ENCODE data around the gene PAFAH1B2.
"Not testable (repeated sequence)": the region's sequence is repeated elsewhere in the genome, so short reads cannot be mapped to it uniquely, and the experiment has no call there.

The PAFAH1B2 gene

GRCh38 chr11:117137223-117138086 is 6.6 kb upstream of the PAFAH1B2 start:
- H3K27ac Mint-ChIP-seq; H3K4me3 Mint-ChIP-seq; ATAC-seq (replicated peaks); H3K4me1 Mint-ChIP-seq (ENCODE audit: low read depth in 2 of 2); H3K36me3 Mint-ChIP-seq (ENCODE audit: insufficient read depth); H3K9me3 Mint-ChIP-seq; DNase-seq: not testable (repeated sequence)
- H3K27me3 Mint-ChIP-seq: peaks cover 19 to 30% of the 10 kb centered on the region in 2 donors

- no peak for DNase-seq
- H3K4me1 Mint-ChIP-seq (ENCODE audit: low read depth in 2 of 2): peaks cover 34 to 41% of the 10 kb centered on the region in 2 donors
- peak; percentile 33 for ATAC-seq (replicated peaks)
- peak overlapping the region; percentile 93 to 99 for H3K4me3 Mint-ChIP-seq
- peaks cover 19 to 30% of the 10 kb centered on the region in 2 donors for H3K27me3 Mint-ChIP-seq
- H3K9me3 Mint-ChIP-seq: no peaks in the 10 kb centered on the region
- peaks cover 40% of the 10 kb centered on the region for H3K36me3 Mint-ChIP-seq (ENCODE audit: insufficient read depth)
- peak overlapping the region; percentile 91 to 97 for H3K27ac Mint-ChIP-seq
These were observed 697 bp upstream of the PAFAH1B2 start for GRCh38 chr11:117143390-117143789.

- Mint-ChIP-seq H3K27ac (peak overlapping the region; percentile 91 to 97), H3K4me3 (peak overlapping the region; percentile 93 to 99), H3K9me3 (no peaks in the 10 kb centered on the region), H3K4me1 (ENCODE audit: low read depth in 2 of 2) (peaks cover 36 to 46% of the 10 kb centered on the region in 2 donors), H3K36me3 (ENCODE audit: insufficient read depth) (peaks cover 53% of the 10 kb centered on the region), H3K27me3 (peaks cover 11 to 23% of the 10 kb centered on the region in 2 donors)
- ATAC-seq (replicated peaks) (peak; percentile 50), DNase-seq (peak; percentile 4 to 26 (median 15))
These were observed 648 bp downstream of the PAFAH1B2 start for GRCh38 chr11:117144477-117145392.

DNA sequence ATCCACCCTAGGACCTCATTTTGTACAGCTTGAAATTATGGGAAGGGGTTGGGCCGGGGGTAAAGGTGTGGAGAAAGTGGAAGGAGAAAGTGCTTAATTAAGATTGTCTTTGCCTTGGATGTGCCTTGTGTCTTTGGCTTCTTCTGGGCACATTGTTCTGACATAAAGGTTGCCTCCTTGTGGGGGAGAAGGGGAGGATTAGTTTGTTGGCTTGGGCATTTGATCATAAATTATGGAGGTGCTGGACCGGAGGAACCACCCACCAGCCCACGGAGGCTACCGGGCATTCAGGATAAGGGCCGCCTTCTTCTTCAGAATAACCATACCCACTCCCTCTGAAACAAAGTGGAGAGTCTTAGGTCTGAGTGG is 1.3 kb downstream of the PAFAH1B2 start:
- peak overlapping the region; percentile 91 to 97 for H3K27ac Mint-ChIP-seq
- H3K36me3 Mint-ChIP-seq (ENCODE audit: insufficient read depth): peaks cover 53% of the 10 kb centered on the region
- peaks cover 36 to 50% of the 10 kb centered on the region in 2 donors for H3K4me1 Mint-ChIP-seq (ENCODE audit: low read depth in 2 of 2)
- H3K27me3 Mint-ChIP-seq: peaks cover 4 to 16% of the 10 kb centered on the region in 2 donors
- H3K4me3 Mint-ChIP-seq: peak overlapping the region; percentile 93 to 99
- no peaks in the 10 kb centered on the region for H3K9me3 Mint-ChIP-seq
- DNase-seq (peak in 1 of 3 experiments; percentile 0), ATAC-seq (replicated peaks) (no peak)

GRCh38 chr11:117146521-117146920 is 2.4 kb downstream of the PAFAH1B2 start:
- DNase-seq: no peak
- Mint-ChIP-seq H3K27ac (peak overlapping the region; percentile 91 to 97), H3K27me3 (peaks cover 0 to 5% of the 10 kb centered on the region in 2 donors), H3K36me3 (ENCODE audit: insufficient read depth) (peaks cover 62% of the 10 kb centered on the region), H3K4me3 (peak overlapping the region; percentile 93 to 99), H3K4me1 (ENCODE audit: low read depth in 2 of 2) (peaks cover 36 to 55% of the 10 kb centered on the region in 2 donors), H3K9me3 (no peaks in the 10 kb centered on the region)
- no peak for ATAC-seq (replicated peaks)

- no peak for ATAC-seq (replicated peaks)
- Mint-ChIP-seq H3K4me1 (ENCODE audit: low read depth in 2 of 2) (peaks cover 21 to 44% of the 10 kb centered on the region in 2 donors), H3K9me3 (no peaks in the 10 kb centered on the region), H3K27ac (peak overlapping the region in 1 of 2 donors; percentile 69), H3K4me3 (no peak overlapping the region), H3K36me3 (ENCODE audit: insufficient read depth) (peaks cover 58% of the 10 kb centered on the region), H3K27me3 (no peaks in the 10 kb centered on the region)
- no peak for DNase-seq
These were observed 8.0 kb downstream of the PAFAH1B2 start for GRCh38 chr11:117152066-117152465.

GRCh38 chr11:117154468-117154867 is 10.4 kb downstream of the PAFAH1B2 start:
- Mint-ChIP-seq H3K9me3 (no peaks in the 10 kb centered on the region), H3K36me3 (ENCODE audit: insufficient read depth) (peaks cover 56% of the 10 kb centered on the region), H3K27me3 (no peaks in the 10 kb centered on the region), H3K27ac (peak overlapping the region in 1 of 2 donors; percentile 69), H3K4me3 (no peak overlapping the region), H3K4me1 (ENCODE audit: low read depth in 2 of 2) (peaks cover 17 to 40% of the 10 kb centered on the region in 2 donors)
- ATAC-seq (replicated peaks) (no peak), DNase-seq (no peak)

- Mint-ChIP-seq H3K4me1 (ENCODE audit: low read depth in 2 of 2) (peaks cover 12 to 24% of the 10 kb centered on the region in 2 donors), H3K9me3 (no peaks in the 10 kb centered on the region), H3K27me3 (no peaks in the 10 kb centered on the region), H3K36me3 (ENCODE audit: insufficient read depth) (peaks cover 72% of the 10 kb centered on the region), H3K27ac (no peak overlapping the region), H3K4me3 (no peak overlapping the region)
- no peak for ATAC-seq (replicated peaks)
- no peak for DNase-seq
These were observed 13.4 kb downstream of the PAFAH1B2 start for GRCh38 chr11:117157507-117157906.

DNA sequence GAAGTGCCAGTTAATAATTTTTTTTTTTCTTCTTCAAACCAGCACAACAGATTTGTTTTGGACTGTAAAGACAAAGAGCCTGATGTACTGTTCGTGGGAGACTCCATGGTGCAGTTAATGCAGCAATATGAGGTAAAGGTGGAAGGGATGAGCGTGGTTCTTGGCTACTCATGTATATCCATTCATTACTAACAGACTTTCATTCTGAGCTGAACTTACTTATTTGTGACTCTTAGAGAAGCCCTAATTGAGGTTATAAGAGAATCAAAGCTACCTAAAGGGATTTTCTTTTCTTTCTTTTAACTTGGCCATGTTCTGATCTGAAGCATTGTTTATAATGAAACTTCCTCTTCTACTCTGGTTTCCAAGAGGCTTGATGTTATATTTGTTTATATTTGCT is 15.8 kb downstream of the PAFAH1B2 start:
- Mint-ChIP-seq H3K4me1 (ENCODE audit: low read depth in 2 of 2) (peaks cover 12 to 16% of the 10 kb centered on the region in 2 donors), H3K9me3 (no peaks in the 10 kb centered on the region), H3K36me3 (ENCODE audit: insufficient read depth) (peaks cover 78% of the 10 kb centered on the region), H3K27me3 (no peaks in the 10 kb centered on the region), H3K27ac (peak overlapping the region in 1 of 2 donors; percentile 50), H3K4me3 (no peak overlapping the region)
- DNase-seq (no peak), ATAC-seq (replicated peaks) (no peak)

DNA sequence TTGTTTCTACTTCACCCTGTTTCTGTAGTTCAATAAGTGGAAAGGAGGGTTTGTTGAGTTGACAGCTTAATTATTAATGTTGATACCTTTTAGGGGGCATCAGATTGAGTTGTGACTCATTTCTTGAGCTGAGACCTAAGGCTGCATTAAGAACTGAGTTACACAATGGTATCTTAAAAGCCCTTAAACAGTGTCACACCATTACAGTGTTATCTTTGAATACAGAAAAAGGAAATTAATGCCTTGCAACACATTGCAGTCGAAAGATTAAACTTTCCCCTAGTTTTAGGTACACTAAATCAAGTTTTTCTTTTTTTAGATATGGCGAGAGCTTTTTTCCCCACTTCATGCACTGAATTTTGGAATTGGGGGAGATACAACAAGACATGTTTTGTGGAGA is 16.7 kb downstream of the PAFAH1B2 start:
- H3K4me3 Mint-ChIP-seq: no peak overlapping the region
- H3K4me1 Mint-ChIP-seq (ENCODE audit: low read depth in 2 of 2): peaks cover 12 to 14% of the 10 kb centered on the region in 2 donors
- no peaks in the 10 kb centered on the region for H3K27me3 Mint-ChIP-seq
- H3K9me3 Mint-ChIP-seq: no peaks in the 10 kb centered on the region
- DNase-seq (no peak), ATAC-seq (replicated peaks) (no peak)
- peak overlapping the region in 1 of 2 donors; percentile 52 for H3K27ac Mint-ChIP-seq
- H3K36me3 Mint-ChIP-seq (ENCODE audit: insufficient read depth): peaks cover 84% of the 10 kb centered on the region

DNA sequence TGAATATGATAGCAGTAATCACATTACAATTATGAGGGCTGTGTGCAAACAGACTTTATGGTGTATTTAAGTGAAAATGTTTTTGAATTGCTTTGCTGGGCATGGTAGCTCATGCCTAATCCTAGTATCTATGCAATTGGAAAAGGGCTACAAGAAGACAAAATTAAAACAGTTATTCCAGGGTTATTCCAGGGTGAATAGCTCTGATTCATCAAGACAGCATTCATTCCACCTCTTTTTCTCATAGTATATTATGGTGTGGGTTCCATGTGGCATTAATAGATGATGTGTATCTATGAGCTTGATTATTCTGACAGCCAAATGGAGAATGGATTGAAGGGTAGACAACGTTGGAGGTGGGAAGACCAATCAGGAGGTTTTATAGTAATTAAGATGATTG is 22.4 kb downstream of the PAFAH1B2 start:
- no peak for DNase-seq
- Mint-ChIP-seq H3K4me1 (ENCODE audit: low read depth in 2 of 2) (peaks cover 0 to 11% of the 10 kb centered on the region in 2 donors), H3K9me3 (no peaks in the 10 kb centered on the region), H3K36me3 (ENCODE audit: insufficient read depth) (peaks cover 83% of the 10 kb centered on the region), H3K27ac (no peak overlapping the region), H3K27me3 (no peaks in the 10 kb centered on the region), H3K4me3 (no peak overlapping the region)
- ATAC-seq (replicated peaks): no peak

DNA sequence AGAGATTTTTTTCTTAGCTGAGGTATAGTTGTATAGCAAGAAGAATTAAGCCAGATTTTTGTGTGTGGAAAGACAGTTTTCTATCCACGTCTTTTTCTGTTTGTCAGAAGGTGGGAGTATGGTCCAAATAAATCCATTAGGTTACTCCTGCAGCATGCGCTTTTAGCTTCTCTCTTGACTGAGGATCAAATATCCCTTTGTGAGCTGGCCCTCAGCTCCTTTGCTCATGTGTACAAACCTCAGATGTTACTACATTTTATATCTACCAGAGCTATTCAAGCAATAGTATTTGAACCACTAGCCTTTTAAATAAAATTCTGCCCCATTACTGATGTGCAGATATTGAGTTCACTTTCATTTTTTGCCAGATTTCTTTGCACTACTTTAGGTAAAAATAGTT is 25.6 kb downstream of the PAFAH1B2 start:
- Mint-ChIP-seq H3K9me3 (no peaks in the 10 kb centered on the region), H3K36me3 (ENCODE audit: insufficient read depth) (peaks cover 57% of the 10 kb centered on the region), H3K4me1 (ENCODE audit: low read depth in 2 of 2) (peaks cover 2 to 14% of the 10 kb centered on the region in 2 donors), H3K27ac (peak overlapping the region in 1 of 2 donors; percentile 72), H3K4me3 (no peak overlapping the region), H3K27me3 (no peaks in the 10 kb centered on the region)
- no peak for DNase-seq
- ATAC-seq (replicated peaks): no peak

DNA sequence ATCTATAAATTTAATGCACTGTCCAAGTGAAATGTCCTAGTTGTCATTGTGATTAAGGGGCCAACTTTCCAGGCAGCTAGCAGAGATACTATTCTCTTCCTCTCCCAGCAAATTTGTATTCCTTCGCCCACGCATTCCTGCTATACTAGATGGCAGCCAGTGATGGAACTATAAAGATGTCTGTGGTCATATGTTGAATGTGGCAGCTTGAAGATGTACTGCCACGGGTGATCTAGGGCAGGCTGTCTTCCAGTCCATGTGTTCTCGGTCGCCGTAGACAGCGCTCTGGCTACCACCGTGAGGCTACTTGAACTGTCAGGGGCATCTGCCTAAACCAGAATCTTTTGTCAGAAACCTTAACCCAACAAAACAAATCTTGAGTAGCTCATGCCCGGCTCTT is 26.1 kb downstream of the PAFAH1B2 start:
- no peak for DNase-seq
- ATAC-seq (replicated peaks): no peak
- H3K9me3 Mint-ChIP-seq: no peaks in the 10 kb centered on the region
- H3K27ac Mint-ChIP-seq: no peak overlapping the region
- peaks cover 52% of the 10 kb centered on the region for H3K36me3 Mint-ChIP-seq (ENCODE audit: insufficient read depth)
- no peaks in the 10 kb centered on the region for H3K27me3 Mint-ChIP-seq
- peaks cover 2 to 14% of the 10 kb centered on the region in 2 donors for H3K4me1 Mint-ChIP-seq (ENCODE audit: low read depth in 2 of 2)
- no peak overlapping the region for H3K4me3 Mint-ChIP-seq
